ENCODE data around the gene RPRML.
A peak's percentile ranks its signal among the peaks of the same experiment; 100 is the strongest.
"Not testable (repeated sequence)": the region's sequence is repeated elsewhere in the genome, so short reads cannot be mapped to it uniquely, and the experiment has no call there.

Gene RPRML

DNA sequence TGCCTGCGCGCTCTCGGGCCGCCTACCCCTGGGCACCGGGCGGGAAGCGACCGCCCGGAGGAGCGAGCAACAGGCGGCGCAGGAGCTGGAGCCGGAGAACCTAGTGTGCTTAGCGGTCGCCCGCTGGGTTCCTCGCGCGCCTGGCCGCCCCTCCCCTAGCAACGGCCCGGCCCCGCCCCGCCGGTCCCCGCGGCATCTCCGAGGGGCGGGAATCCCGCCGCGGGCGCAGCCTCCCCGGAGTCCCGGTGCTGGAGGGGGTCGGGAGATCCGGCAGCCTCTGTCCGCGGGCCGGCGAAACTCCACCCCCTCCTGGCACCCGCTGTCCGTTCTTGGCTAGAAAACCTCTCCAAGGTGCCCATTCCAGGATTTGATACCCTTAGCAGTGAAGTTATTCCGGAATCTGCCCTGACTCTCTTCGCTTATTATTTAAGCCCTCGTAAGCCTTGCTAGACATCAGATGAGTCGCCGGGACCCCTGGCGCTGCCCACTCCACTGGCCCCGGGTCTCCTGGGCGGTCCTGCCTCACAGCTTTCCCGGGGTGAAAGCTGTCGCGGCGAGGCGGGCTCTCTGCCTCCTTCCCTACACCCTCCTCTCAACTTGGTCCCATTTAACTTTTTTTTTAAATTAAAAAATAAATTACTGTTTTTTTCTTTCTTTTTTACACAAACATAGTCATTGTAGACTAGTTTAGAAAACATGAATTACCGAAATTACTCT lies at the start of gene RPRML:
Gene RPRML, minus strand, starts transcription at position 107 of the 717 bp plus-strand sequence. CDS start 246 bp downstream, outside the sequence.
- DNase-seq (ENCODE audit: low read depth, low spot score): no peak

DNA sequence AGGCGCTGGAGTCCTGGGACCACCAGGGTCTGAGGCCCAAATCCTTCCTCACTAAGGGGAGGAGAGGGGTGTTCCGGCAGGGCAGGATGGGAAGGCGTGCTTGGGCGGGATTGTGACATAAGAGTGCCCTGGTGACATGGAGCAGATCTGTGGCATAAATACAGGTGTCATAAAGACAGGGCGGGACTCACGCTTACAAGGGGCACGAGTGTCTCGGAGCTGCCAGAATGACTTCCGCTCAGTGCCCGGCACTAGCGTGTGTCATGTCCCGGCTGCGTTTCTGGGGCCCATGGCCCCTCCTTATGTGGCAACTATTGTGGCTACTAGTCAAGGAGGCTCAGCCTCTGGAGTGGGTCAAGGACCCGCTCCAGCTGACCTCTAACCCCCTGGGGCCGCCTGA lies 37.9 kb upstream of the RPRML start:
- not testable (repeated sequence) for DNase-seq (ENCODE audit: low read depth, low spot score)

DNA sequence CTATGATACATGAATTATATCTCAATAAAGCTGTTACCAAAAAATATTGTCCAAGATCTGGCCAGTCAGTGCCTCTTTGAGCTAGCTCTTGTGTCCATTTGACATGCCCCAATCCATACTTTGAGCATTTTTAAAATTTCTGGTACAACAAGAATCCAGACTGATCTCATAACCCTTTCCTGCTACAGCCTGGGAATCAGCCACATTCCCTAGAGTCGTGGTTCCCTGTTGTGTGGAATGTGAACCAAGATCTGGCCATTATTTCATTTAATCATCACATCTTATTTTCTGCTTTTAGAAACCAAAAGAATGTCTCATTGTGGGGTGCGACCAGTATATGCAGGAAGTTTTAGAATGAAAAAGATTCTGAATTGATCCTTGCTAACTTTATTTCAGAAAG lies 34.3 kb upstream of the RPRML start:
- no peak for DNase-seq (ENCODE audit: low read depth, low spot score)

DNA sequence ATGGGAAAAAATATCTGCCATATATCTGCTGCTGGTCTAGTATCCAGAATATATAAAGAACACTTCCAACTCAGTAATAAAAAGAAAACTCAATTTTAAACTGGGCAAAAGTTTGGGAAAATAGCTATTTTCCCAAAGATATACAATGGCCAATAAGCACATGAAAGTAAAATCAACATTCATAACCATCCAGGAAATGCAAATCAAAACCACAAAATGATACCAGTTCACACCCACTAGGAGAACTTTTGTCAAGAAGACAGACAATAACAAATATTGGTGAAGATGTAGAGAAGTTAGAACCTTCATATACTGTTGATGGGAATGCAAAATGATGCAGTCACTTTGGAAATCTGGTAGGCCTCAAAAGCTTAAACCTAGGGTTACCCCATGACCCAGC lies 33.4 kb upstream of the RPRML start:
- no peak for DNase-seq (ENCODE audit: low read depth, low spot score)

DNA sequence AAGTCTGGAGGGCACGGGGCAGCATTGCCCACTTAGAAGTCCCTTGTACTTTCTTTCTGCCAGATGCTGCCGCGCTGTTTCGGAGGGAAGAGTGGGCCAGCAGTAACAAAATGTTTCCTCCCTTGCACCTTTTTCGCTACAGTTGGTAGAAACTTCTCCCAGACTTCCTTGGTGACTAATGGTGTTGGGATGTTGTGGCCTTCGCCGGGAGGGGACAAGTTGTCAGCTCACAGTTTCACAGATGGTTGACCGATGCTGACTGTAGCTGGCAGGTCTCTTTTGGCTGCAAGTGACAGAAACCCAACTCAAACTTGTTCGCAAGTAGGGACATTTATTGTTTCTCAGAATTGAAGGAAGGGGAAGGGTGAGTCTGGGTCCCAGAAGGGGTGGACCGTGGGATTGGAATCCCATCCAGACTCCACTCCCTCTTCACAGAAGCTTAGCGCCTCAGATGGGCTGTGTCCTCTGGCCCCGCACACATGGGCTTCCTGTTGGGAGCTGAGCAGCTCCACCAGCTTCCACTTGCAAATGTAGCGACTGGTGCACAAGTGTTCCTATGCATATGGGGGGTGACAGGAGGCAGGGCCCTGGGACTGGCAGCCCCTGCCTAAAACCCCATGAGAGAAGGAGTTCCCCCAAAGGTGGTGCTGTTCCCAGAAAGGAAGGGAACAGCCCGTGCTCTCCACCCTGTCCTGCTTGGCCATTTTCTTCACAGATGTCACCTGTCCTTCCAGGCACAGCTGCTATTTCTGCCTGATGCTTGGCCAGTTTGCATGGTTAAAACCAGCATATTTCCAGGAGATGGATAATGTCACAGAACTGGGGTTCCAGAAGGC lies 30.9 kb upstream of the RPRML start:
- DNase-seq (ENCODE audit: low read depth, low spot score): no peak

DNA sequence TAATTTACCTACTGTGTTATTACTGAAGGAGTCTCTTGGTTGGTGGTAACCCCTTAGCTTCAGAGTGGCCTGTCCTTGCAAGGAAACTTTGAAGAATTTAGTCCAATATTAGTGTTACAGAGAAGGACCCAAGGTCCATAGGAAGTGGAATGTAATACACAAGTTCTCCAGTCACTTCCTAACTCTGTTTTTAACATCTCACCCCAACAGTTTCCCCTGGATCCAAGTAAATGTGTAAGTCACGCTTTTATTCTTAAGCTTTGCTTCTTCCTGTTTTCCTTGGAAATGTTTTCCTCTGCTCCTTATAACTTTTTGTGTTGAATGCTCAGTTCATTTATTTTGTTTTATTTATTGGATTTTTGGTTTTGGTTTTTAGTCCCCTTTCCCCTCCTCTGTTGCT lies 25.9 kb upstream of the RPRML start:
- DNase-seq (ENCODE audit: low read depth, low spot score): no peak

DNA sequence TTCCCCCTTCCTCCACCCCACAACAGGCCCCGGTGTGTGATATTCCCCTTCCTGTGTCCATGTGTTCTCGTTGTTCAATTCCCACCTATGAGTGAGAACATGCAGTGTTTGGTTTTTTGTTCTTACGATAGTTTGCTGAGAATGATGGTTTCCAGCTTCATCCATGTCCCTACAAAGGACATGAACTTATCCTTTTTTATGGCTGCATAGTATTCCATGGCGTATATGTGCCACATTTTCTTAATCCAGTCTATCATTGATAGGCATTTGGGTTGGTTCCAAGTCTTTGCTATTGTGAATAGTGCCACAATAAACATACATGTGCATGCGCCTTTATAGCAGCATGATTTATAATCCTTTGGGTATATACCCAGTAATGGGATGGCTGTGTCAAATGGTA lies 24.8 kb upstream of the RPRML start:
- not testable (repeated sequence) for DNase-seq (ENCODE audit: low read depth, low spot score)

DNA sequence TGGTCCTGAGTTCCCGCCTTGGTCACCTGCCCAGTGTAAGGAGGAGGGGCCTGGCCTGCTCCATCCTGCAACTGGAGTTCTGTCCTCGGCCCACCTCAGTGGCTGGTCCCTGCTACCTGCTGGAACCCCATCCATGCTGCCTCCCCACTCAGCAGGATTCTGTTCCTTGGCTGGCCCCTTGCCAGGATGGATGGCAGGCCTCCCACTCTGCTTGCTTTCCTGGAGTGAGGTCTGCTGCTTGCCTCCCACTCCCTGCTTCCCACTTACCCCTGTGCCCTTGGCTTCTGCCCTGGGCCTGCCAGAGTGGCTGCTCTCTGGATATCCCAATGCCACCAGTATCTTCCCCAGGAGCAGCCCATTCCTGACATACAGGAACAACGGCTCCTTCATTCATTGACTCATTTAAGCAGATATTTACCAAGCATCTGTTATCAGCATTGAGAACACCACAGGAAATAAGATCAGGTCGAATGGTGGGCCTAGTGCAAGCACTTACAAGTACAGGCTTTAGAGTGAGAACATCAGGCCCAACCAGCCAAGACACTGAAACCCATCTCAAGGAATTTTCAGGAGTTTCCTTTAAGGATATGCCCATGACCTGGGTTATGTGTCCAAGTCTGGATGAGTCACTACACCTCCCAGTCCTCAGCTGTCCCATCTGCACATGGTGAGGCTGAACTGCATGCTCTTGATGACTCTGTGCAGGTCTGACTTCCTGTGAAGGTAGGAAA lies 17.0 kb upstream of the RPRML start:
- DNase-seq (ENCODE audit: low read depth, low spot score): no peak

DNA sequence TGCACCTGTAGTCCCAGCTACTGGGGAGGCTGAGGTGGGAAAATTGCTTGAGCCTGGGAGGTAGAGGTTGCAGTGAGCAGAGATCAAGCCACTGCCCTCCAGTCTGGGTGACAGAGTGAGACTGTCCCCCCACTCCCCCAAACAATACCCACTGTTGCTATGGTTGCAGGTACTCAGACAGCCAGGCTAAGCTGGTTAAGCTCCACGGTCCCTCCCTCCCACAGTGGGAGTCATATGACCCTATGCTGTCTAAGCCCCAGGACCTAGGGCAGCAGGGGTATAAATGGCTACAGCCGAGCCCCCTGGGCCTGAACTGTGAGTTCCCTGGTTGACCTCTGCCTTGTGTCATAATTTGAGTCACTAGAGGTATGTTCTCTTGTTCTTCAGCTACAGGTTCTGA lies 15.9 kb upstream of the RPRML start:
- DNase-seq (ENCODE audit: low read depth, low spot score): no peak

DNA sequence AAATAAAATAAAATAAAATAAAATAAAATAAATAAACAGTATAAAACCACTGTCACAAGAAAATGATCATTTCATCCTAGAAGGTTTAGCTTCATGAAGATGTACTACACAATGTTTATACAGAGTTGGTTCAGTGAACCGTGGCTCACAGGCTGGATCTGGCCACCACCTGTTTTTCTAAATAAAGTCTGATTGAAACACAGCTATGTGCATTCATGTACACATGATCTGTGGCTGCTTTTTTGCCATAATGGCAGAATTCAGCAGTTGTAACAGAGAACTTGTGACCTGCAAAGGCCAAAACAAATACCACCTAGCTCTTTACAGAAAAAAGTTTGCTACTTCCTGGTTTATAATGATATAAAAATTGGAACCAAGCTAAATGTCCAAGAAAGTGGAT lies 12.6 kb upstream of the RPRML start:
- no peak for DNase-seq (ENCODE audit: low read depth, low spot score)

DNA sequence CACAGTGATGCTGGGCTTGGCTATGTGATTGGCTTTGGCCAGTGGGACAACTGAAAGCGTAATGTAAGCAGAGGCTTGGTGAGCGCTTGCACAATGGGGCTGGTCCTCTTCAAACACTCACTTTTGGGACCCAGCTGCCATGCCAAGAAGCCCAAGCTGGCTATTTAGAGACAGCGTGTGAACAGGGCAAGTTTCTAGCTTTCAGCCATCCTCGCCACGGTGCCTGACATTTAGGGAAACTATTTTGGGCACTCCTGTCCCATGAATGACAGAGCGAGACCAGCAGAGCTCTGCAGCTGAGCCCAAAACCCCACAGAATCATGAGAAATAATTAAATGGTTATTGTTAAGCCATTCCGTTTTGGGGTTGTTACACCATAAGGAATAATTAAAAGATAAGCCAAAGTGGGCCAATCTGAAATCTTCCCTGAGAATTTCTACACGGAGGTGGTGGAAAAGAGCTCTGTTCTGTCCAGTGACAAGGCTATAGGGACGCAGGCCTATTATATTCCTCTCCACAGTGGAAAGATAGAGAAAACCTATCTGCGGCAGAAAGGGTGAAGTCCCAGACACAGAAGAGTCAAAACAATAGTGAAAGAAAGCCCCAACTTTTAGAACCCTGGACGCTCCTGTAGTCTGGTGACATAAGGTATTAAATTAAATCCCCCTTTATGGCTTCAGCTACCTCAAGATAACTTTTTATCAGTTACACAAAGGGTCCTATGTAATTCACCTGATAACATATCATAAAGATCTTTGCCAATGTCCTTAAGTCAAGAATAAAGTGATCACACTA lies 10.8 kb upstream of the RPRML start:
- no peak for DNase-seq (ENCODE audit: low read depth, low spot score)

DNA sequence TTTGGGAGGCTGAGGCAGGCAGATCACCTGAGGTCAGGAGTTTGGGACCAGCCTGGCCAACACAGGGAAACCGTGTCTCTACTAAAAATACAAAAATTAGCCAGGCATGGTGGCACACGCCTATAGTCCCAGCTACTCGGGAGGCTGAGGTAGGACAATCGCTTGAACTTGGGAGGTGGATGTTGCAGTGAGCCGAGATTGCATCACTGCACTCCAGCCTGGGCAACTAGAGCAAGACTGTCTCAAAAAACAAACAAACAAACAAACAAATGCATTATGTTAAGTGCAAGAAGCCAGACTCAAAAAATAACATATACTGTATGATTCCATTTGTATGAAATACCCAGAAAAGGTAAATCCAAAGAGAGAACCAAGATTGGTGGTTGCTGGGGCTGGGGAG lies 8.9 kb upstream of the RPRML start:
- DNase-seq (ENCODE audit: low read depth, low spot score): not testable (repeated sequence)

DNA sequence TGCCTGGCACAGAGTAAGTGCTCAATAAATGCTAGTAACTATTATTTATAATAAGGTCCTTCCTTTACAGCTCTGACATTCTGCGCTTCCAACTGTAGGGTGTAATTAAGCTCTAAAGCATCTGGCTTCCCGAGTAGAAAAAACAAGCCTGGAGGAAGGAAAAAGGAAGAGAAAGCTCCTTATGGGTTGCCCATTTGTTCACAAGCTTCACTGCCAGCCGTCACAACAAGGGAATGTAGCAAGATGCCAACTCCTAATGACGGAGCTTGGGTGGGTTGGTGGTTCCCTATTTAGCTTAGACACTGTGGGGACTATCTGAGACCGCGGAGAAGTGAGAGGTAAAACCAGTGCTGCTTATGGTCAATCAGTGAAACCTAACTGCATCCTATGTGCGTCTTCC lies 7.3 kb upstream of the RPRML start:
- DNase-seq (ENCODE audit: low read depth, low spot score): no peak

DNA sequence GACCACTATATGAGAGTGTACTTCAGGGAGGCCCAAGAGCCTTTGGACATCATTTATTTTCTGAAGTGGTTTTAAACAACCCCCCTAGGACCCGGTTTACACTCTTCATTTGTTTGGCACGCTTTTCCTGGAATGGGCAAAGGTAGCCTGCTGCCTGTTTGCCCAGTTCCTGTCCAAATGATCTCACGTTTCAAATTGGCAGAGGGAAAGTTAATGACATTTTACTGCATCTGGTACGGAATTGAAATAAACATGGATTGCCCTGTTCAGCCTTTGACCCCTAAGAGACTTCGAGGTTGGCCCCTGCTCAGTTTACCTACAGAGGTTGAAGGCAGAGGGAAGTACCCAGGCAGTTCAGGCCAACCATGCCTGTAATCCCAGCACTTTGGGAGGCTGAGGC lies 5.8 kb upstream of the RPRML start:
- DNase-seq (ENCODE audit: low read depth, low spot score): no peak

DNA sequence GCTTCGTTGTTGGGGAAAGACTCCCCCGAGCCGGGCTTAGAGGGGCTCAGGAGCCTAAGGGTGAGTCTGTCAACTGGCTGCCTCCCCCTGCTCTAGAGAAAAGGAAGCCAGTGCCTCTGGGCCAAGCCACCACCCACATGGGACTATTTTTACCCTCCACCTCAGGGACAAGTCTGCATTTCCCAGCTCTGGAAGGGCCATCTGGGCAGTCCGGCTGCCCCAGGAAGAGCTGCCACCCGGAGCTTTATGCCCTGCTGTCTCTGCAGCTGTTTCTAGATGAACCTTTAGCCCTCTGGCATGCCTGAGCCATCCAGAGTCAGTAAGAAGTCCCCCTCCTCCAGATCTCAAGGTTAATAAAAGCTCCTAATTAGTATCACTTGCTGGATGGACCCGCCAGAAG lies 5.3 kb upstream of the RPRML start:
- no peak for DNase-seq (ENCODE audit: low read depth, low spot score)

DNA sequence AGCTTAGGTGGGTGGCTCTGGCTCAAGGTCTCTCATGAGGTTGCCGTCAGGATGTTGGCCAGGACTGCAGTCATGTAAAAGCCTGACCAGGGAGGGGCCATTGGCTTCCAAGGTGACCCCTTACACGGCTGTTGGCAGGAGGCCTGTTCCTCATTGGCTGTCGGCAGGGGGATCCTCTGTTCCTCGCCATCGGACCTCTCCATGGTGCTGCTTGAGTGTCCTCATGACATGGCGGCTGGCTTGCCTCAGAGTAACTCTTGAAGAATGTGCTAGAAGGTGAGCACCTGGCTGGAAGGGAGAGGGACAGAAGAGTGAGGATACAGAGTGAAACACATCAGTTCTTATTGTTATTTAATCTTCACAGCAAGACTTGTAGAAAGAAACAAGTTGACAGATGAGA lies 4.7 kb upstream of the RPRML start:
- no peak for DNase-seq (ENCODE audit: low read depth, low spot score)

DNA sequence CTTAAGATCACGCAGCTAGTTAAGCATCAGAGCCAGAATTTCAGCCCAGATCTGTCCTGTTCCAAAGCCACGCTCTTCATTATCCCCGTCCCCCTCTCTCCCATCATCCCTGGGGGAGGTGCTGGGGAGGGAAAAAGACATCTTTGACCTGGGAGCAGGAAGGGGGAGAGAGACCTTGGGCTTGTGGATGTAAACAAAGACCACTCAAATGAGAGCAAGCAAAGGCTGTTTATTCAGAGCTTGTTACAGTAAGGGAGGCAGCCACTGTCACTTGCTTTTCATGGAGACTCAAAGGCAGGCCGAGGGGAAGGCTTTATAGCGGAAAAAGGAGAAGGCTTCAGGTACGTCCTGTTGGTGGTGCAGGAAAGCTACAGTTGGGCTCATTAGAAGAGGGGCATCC lies 3.5 kb upstream of the RPRML start:
- no peak for DNase-seq (ENCODE audit: low read depth, low spot score)

DNA sequence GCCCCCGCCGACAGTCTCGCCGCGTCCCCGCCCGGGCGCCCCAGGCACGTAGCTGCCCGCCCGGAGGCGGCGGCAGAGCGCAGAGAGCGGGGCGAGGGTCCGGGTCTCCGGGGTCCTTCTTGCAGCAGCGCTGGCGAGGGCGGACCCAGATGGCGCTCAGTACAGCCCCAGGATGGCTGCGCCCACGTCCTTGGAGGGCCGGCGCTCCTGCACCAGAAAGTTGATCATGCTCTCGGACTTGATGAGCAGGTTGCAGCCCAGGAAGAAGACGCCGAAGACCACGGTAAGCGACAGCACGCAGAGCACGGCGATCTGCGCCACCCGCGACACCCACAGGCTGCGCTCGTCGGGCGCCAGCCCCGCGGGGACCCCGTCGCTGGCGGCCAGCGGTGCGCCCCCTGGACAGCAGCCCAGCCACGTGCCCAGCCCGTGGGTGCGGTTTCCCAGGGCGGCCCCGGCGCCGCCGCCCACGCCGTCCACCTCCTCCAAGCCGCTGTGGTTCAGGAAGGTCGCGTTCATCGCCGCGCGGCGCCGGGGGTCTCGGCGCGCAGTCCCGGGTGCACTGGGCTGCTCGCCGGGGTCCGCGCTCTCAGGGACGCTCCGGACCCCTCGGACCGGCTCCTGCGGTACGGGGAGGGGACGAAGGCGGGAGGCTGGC lies 435 bp downstream of the RPRML start:
- no peak for DNase-seq (ENCODE audit: low read depth, low spot score)

DNA sequence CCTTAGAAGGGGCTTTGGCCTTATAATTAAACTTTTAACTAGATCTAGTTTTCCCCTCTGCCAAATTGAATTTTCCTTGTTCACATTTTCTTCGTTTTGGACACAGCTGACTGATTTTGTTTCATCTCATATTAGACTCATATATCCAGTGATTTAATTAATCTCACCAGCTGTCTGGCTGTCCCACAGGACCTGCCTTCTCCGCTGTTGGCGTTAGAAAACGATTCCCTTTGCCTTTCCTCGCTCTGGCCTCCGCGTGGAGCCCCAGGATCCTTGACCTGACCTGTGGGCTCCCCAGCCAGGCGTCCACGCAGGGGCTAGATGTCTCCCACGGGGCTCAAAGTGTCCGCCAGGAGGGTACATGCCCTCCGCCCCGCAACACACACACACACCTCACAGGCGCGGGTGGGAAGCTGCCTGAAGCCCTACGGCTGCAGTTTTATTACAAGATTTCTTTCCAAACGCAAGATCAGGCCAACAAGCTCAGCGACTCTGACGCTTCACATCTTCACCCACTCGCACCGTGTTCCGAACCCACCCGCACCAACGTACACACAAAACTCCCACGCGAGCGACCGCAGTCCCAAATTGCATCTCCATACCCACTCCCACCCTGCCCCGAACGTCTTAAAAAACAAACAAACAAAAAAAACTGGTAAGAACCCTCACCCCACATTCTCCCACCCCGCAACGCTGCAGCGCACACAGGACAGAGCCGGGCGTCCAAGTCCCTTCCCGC lies 1.1 kb downstream of the RPRML start:
- DNase-seq (ENCODE audit: low read depth, low spot score): no peak

DNA sequence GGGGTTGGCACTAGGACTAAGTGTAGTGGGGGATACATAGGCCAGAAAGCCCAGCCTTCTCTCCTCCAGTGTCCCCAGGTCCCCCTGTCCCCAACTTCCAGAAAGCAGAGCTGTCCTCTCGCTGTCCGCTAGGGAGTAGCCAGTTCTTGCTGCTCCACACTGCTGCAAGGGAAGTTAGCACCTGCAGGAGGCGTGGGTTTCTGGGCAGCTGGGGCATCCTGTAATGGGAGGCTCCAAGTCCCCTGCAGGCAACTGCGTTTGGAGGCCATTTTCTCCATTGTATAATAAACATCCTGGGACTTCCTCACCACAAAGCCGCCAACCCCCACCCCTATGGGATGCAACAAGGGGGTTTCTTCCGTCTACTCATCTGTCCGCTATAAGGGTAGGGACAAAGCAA lies 1.7 kb downstream of the RPRML start:
- DNase-seq (ENCODE audit: low read depth, low spot score): peak; percentile 88

Measured in iPS DF 19.7 (cell line).